Erythroblast (primary cell): ENCODE data around the gene PLEKHA5.

Experiments used
- GATA1 ChIP-seq: IDR thresholded peaks from 2 replicates; pipeline ENCODE4 v1.6.1; 2011; ENCODE audit warnings: low read depth, mild to moderate bottlenecking, control low read depth, low read length, moderate library complexity
- POLR2A ChIP-seq: IDR thresholded peaks from 2 replicates; pipeline ENCODE4 v1.6.1; 2011; ENCODE audit warnings: mild to moderate bottlenecking, low read length

- TF ChIP-seq POLR2A: no peak
- TF ChIP-seq GATA1: no peak
Measured at GRCh38 chr12:19284658-19285057, 155.1 kb downstream of the PLEKHA5 start.
